ENCODE results near the gene TAP2.

The TAP2 gene

DNA sequence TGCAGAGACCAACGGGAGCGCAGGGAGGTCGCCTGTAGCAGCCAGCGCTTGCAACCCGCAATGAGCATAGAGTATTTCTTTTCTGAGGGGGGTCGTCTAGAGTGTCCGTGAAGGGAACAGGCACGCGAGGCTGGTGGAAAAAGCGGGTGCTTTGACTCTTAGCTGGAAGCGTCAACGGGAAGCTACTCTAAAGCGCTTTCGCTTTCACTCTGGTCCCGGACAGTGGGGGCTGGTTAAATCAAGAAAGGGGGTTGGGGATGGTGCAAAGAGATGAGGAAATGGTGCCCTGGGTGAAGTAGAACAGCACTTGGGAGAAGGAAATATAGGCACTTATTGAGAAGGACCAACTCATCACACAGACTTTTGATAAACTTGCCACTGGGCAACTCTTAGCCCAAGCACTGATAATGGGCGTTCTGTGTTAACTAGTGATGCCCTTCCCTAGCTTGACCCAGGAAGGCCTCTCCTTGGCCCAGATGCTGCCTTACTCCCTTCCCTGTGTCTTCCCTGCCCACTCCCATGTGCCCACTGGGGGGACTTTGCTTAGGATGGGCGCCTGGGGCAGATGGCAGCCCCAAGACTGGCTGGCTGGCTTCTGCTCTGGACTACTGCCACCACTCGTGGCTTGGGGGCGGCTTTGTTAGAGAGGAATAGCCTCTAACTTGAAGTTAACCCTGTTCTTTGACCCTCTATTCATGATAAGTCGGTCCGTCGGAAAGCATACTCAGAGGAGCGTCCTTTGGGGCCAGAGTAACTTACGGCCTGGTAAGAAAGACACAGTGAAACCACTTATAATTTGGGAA is 16.0 kb upstream of the TAP2 start:
- DNase-seq (ENCODE audit: low read depth), result no peak

GRCh38 chr6:32853541-32854375 is 15.2 kb upstream of the TAP2 start, which contains the start of the genes PSMB9 and TAP1:
Gene PSMB9, plus strand, starts transcription at chr6:32854192. Its CDS starts 38 bp downstream, at chr6:32854230.
Gene TAP1, minus strand, starts transcription at chr6:32853704. Its CDS starts 68 bp downstream, at chr6:32853636.
- peak; percentile 89 for DNase-seq (ENCODE audit: low read depth)

DNA sequence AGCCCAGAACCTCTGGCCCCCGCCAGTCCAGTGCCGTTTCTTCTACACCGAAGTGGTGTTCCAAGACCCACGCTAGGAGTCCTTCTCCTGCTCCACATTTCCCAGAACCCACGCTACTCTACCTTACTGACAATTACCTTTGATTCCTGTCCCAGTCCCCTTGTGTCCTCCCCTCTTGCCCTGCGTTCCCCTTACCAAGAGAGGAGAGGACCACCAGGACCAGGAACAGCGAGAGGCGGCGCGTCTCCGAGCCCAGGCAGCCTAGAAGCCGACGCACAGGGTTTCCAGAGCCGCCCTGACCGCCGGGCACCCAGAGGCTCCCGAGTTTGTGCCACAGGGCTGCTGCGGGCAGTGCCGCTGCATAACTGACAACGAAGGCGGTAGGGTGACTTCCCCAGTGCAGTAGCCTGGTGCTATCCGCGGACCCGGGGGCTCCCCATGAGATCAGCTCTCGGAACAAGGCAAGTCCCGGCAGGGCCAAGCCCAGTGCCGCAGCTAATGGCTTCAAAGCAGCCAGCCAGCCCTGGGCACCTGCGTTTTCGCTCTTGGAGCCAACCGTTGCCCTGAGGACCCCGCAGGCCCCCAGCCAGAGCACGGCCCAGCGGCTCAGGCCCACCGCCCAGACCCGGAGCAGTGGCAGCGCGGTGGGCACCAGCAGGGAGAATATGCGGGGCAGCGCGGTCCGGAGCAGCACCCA is 14.5 kb upstream of the TAP2 start:
- DNase-seq (ENCODE audit: low read depth), result no peak

GRCh38 chr6:32852018-32852843 is 13.7 kb upstream of the TAP2 start:
- no peak for DNase-seq (ENCODE audit: low read depth)

DNA sequence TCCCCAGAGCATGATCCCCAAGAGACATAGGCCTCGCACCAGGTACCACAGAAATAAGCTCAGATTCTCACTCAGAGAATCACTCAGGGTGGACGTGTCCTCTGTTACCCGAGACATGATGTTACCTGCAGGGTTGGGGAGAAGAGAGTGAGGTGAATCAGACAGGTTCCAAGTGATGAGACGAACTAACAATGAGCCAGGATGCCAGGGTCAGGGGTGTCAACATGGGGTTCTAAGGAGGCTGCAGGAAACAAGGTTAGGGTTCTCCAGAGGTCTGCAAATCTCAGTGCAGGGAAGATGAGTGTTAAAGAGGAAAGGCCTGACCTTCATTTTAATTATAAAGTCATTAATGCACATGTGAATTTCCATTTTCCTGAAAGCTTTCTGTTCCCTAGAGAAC is 12.5 kb upstream of the TAP2 start:
- no peak for DNase-seq (ENCODE audit: low read depth)

GRCh38 chr6:32849126-32849525 is 10.6 kb upstream of the TAP2 start:
- DNase-seq (ENCODE audit: low read depth), result no peak

DNA sequence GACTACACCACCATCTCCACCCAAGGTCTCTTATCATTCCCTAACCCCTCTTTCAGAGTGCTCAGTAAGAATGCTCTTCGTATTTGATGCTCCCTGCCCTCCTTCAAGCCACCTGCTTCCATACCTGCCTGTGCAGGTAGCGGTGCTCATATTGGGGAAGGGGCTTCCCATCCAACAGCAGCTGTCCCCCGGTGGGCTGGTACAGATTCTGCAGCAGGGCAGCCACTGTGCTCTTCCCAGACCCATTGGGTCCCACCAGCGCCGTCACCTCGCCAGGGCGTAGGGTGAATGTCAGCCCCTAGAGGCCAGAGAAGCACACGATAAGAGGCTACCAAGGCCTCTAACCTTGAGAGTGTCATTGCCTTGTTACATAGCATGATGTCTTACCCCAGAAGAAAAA is 9.3 kb upstream of the TAP2 start:
- DNase-seq (ENCODE audit: low read depth), result no peak

GRCh38 chr6:32847004-32847403 is 8.5 kb upstream of the TAP2 start:
- DNase-seq (ENCODE audit: low read depth), result no peak

DNA sequence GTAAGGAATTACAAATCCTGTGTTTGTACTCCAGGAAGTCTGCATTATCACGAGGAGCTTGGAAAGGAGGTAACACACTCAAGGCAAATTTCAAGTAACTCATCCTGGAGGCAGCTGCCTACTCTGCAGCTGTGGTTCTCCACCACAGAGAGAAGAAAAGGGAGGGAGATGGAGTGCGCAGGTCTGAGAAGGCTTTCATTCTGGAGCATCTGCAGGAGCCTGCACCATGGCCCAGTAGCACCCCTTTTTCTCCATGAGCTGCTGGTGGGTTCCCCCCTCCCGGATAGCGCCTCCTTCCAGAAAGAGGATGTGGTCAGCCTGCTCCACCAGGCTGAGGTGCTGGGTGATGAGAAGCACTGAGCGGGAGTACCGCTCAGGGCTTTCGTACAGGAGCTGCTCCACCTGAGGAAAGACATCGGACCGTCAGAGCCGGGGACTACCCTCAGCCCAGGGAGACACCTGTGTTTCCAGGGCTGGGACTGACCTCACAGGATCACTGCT is 6.9 kb upstream of the TAP2 start:
- DNase-seq (ENCODE audit: low read depth), result no peak

GRCh38 chr6:32844839-32845383 is 6.4 kb upstream of the TAP2 start:
- DNase-seq (ENCODE audit: low read depth), result no peak

DNA sequence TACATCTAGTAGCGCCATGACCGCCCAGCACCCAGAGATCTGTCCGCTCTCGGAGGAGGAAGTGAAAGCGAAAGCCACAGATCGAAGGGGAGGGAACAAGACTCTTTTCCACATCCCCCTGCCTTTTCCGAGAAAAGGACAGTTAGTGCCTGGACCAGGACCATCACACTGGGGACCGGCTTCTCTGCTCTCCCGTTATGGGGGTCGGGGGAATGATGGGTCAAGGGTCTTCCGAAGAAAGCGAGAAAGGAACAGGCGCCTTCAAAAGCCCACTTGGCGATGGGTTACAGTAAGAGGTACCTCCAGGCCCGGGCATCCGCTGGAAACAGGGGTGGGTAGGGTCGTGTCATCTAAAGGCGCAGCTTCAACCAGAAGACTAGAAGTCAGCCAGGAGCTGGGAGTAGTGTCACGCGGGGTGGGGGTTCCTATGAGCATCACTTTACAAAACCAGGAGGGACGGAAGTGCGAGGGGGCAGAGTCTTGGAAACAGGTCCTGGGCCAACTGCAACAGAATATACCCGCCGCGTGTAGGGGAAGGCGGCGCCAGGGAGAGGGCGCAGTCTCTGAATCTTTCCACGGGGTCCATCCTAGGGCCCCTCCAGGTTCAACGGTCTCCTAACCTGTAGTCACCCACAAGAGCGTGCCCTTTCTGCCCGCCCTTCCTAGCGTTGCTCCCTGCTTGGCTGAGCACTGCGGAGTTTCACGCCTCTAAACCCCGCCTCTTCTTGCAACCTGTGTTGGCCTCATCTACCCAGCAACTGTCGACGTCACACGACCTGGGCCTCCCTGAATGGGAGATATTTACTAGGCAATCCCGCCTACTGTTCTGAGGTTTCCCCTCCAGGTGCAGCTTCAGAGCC is 5.7 kb upstream of the TAP2 start, which contains the start of gene PSMB8:
Gene PSMB8, minus strand, starts transcription at position 69 of the 860 bp plus-strand sequence. Its CDS starts 51 bp downstream, at position 18.
- peak; percentile 95 for DNase-seq (ENCODE audit: low read depth)

- no peak for DNase-seq (ENCODE audit: low read depth)
Observed at GRCh38 chr6:32843331-32843978, 4.9 kb upstream of the TAP2 start.

- no peak for DNase-seq (ENCODE audit: low read depth)
Observed at GRCh38 chr6:32842690-32843089, 4.2 kb upstream of the TAP2 start.

DNA sequence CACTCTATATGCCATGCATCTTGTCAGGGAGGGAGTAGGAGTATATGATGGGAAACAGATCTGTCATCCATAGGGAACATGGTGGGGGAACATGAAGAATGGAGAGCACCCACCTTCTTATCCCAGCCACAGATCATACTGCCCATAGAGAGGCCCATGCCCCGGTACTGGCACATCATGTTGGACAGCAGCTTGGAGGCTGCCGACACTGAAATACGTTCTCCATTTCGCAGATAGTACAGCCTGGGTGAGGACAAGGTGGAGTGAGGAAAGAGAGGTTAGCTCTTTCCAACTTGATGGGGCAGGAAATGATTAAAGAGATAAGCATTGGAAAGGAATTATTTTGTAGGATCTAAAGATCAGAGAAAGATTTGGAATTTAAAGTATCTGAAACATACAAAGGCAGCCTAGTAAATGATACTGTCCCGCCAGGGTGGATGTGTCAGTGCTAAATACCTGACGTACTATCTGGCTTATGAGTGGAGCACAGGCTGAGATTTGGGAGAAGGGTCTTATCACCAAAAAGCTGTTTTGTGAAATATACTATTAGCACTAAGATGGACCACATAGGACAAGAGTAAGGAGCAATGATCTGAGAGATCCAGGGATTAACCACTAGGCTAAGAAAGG is 3.6 kb upstream of the TAP2 start:
- DNase-seq (ENCODE audit: low read depth), result no peak

DNA sequence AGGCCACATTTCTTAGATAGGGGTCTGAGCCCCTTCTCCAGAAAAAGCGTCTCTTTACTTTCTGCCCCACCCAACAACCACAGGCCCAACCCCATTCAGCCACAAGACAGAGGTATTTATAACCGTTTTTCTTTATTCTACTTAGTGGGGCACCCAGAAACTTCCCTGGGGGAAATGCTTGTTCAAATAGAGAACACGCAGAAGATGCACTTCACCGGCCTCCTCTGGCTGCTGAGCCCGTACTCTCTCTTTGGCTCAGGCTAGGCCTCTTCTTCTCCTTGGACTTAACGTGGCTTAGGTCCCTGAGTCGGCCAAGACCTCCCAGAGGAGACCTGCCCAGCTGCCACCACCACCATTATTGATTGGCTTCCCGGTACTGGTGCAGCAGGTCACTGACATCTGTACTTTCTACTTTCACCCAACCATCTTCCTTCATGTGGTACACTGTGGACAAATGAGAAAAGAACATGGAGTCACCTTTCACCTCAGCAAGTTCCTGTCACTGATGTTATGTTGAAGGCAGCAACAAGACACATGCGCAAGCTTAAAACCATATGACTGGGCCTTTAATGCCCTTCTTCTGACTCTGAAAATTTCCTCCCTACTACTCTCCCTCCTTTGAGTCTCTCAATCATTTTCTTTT is 2.2 kb upstream of the TAP2 start:
- no peak for DNase-seq (ENCODE audit: low read depth)

DNA sequence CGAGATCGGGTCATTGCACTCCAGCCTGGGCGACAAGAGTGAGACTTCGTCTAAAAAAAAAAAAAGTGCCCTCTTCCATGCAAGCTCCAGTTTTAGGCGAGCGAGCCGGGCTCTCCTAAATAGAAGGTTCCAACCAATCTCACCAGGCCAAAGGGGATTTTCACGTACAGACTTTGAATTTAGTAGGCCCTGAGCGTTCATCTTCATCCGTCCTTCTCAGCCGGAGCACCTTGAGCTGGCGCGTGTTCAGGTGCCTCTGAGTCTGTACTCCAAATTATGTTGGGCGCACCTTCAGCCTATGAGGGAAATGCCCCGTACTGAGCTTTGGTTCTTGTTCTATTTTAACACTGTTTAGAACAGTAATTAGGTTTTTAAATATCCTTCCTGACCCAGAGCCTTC is 817 bp upstream of the TAP2 start:
- DNase-seq (ENCODE audit: low read depth), result no peak

GRCh38 chr6:32837651-32838113 is 857 bp downstream of the TAP2 start:
- no peak for DNase-seq (ENCODE audit: low read depth)

- DNase-seq (ENCODE audit: low read depth), result no peak
Observed at GRCh38 chr6:32836873-32837272, 1.7 kb downstream of the TAP2 start.

All from stimulated activated CD8-positive, alpha-beta memory T cell treated with anti-CD3 and anti-CD28 coated beads, Interleukin-7, amount 100 ng/mL, for 24 hours (primary cell).